HG03139 (cell line): Measurements from ENCODE around the gene CENPP.

Experiments
- ATAC-seq: cut with Tn5 transposase; IDR thresholded peaks from one replicate; pipeline ENCODE4 v1.9.1; 2021; ENCODE audit not compliant: unreplicated experiment

Gene CENPP

GRCh38 chr9:92474587-92474986, 148.8 kb downstream of the CENPP start:
- ATAC-seq = no peak

- ATAC-seq = no peak
Measured at GRCh38 chr9:92476962-92477361, 151.2 kb downstream of the CENPP start.

GRCh38 chr9:92478783-92479182, 153.0 kb downstream of the CENPP start:
- ATAC-seq = no peak

GRCh38 chr9:92479346-92479745, 153.6 kb downstream of the CENPP start:
- no peak for ATAC-seq

GRCh38 chr9:92480291-92480771, 154.6 kb downstream of the CENPP start:
- ATAC-seq = no peak

GRCh38 chr9:92480986-92481633, 155.4 kb downstream of the CENPP start:
- no peak for ATAC-seq

- no peak for ATAC-seq
Measured at GRCh38 chr9:92482329-92482728, 156.6 kb downstream of the CENPP start, which contains the start of gene ASPN. TSS of gene ASPN (minus strand) at chr9:92482506.

- ATAC-seq = no peak
Measured at GRCh38 chr9:92482805-92483204, 157.1 kb downstream of the CENPP start.

GRCh38 chr9:92483627-92484545, 158.1 kb downstream of the CENPP start:
- ATAC-seq = no peak

- no peak for ATAC-seq
Measured at GRCh38 chr9:92484563-92484962, 158.8 kb downstream of the CENPP start.

GRCh38 chr9:92486371-92486770, 160.6 kb downstream of the CENPP start:
- no peak for ATAC-seq

- ATAC-seq = no peak
Measured at GRCh38 chr9:92488681-92489550, 163.2 kb downstream of the CENPP start.

- no peak for ATAC-seq
Measured at GRCh38 chr9:92492781-92493401, 167.1 kb downstream of the CENPP start.

- no peak for ATAC-seq
Measured at GRCh38 chr9:92493749-92494387, 168.1 kb downstream of the CENPP start.

- no peak for ATAC-seq
Measured at GRCh38 chr9:92494856-92495255, 169.1 kb downstream of the CENPP start.

GRCh38 chr9:92496396-92497176, 170.8 kb downstream of the CENPP start:
- ATAC-seq = no peak

- ATAC-seq = no peak
Measured at GRCh38 chr9:92499701-92500100, 173.9 kb downstream of the CENPP start.

GRCh38 chr9:92500725-92501124, 175.0 kb downstream of the CENPP start:
- no peak for ATAC-seq

GRCh38 chr9:92501671-92502393, 176.1 kb downstream of the CENPP start:
- ATAC-seq = no peak
